ENCODE results near the gene PODN.

Gene PODN

GRCh38 chr1:53133261-53134041 lies 71.4 kb downstream of the PODN start:
- DNase-seq (ENCODE audit: low spot score), result no peak

GRCh38 chr1:53134042-53134485 lies 72.1 kb downstream of the PODN start:
- DNase-seq (ENCODE audit: low spot score), result no peak
